Measurements from ENCODE around the gene TRIM46. TPM values are rescaled to one million over a fixed set of nuclear protein-coding genes. Genes with fewer than 3 reads are reported as not detected.
"Not testable (repeated sequence)": the region's sequence is repeated elsewhere in the genome, so short reads cannot be mapped to it uniquely, and the experiment has no call there.

The TRIM46 gene
- total RNA-seq, 3 donors from 2014 or later (not counting 1 experiment from before 2014, with no cell fraction given) = 0.94 to 4.9 (median 2.5) TPM

DNA sequence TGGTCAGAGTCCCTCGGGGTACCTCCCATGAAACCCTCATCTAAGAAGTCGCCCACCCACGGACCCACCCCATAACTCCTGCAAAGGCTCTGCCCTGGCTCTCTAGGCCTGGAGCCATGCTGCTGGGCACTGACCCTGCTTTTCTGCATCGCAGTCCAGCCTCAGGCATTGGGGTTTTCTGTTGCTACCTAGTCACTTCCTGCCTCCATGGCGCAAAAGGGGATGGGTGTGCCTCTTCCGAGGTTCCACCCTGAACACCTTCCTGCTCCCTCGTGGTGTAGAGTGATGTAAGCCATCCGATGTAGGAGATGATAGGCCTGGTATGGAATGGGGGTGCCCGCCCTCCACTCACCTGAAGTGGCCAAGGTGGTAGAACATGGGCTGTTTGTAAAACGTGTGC lies 41.1 kb downstream of the TRIM46 start:
- H3K27ac ChIP-seq (ENCODE audit: low read length); intact Hi-C loops (cut with micrococcal nuclease); H3K4me3 ChIP-seq (ENCODE audit: low read length); ATAC-seq; H3K27me3 Mint-ChIP-seq (ENCODE audit: low read depth in 2 of 2); DNase-seq; H3K27ac Mint-ChIP-seq; H3K36me3 ChIP-seq (ENCODE audit: control insufficient read depth, insufficient read depth, low read length); H3K9me3 Mint-ChIP-seq; H3K4me3 Mint-ChIP-seq; H3K9me3 ChIP-seq (ENCODE audit: control insufficient read depth, insufficient read depth, low read length); H3K27me3 ChIP-seq (ENCODE audit: control insufficient read depth, insufficient read depth, low read length); H3K36me3 Mint-ChIP-seq: not testable (repeated sequence)
- peaks cover 15% of the 10 kb centered on the region for H3K4me1 ChIP-seq (ENCODE audit: control insufficient read depth, insufficient read depth, low read length)
- peaks cover 13 to 19% of the 10 kb centered on the region in 2 donors for H3K4me1 Mint-ChIP-seq
- WGBS (ENCODE audit: insufficient coverage) = 79% methylated on average over 2 of the region's 10 CpGs

GRCh38 chr1:155218854-155219591 lies 45.4 kb downstream of the TRIM46 start:
- intact Hi-C loops (cut with micrococcal nuclease) = no loop called here
- no peaks in the 10 kb centered on the region for H3K9me3 ChIP-seq (ENCODE audit: control insufficient read depth, insufficient read depth, low read length)

DNA sequence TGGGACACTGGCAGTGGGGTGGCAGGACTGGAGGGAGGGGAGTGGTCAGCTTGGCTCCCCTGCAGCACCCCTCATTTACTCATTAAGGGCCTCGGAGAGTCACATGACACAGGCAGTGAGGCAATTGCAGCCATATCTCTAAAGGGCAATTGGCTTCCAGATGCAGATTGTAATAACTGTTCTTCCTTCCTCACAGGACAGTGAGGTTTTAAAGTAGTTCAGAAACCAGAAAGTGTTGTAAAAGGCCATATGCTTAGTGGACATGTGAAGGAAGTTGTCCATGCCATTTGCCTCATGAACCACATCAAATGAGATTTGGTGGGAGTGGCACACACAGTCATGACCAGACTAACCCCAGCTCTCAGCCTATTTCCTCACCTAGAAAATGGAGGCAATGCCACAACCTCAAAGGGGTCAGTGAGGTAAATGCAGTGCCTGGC lies 46.0 kb downstream of the TRIM46 start:
- H3K9me3 Mint-ChIP-seq = no peaks in the 10 kb centered on the region
- TF ChIP-seq CTCF (IDR thresholded peaks at IDR 0.05) = no peak
- no peaks in the 10 kb centered on the region for H3K36me3 Mint-ChIP-seq
- H3K27ac Mint-ChIP-seq = peak overlapping the region; percentile 90 to 93
- Histone ChIP-seq H3K27ac (ENCODE audit: low read length) (peak overlapping the region; percentile 70), H3K9me3 (ENCODE audit: control insufficient read depth, insufficient read depth, low read length) (no peaks in the 10 kb centered on the region), H3K27me3 (ENCODE audit: control insufficient read depth, insufficient read depth, low read length) (no peaks in the 10 kb centered on the region), H3K4me1 (ENCODE audit: control insufficient read depth, insufficient read depth, low read length) (peaks cover 26% of the 10 kb centered on the region), H3K4me3 (ENCODE audit: low read length) (no peak overlapping the region), H3K36me3 (ENCODE audit: control insufficient read depth, insufficient read depth, low read length) (no peaks in the 10 kb centered on the region)
- H3K4me1 Mint-ChIP-seq = peaks cover 21 to 24% of the 10 kb centered on the region in 2 donors
- peak overlapping the region; percentile 83 for H3K4me3 Mint-ChIP-seq
- ATAC-seq = peak; percentile 75 to 85 (median 82)
- H3K27me3 Mint-ChIP-seq (ENCODE audit: low read depth in 2 of 2) = no peaks in the 10 kb centered on the region
- intact Hi-C loops (cut with micrococcal nuclease) = no loop called here
- DNase-seq = peak; percentile 38 to 45
- 14% methylated on average over 1 of the region's 1 CpG for WGBS (ENCODE audit: insufficient coverage)

More at GRCh38 chr1:155218854-155219591, 45.4 kb downstream of the TRIM46 start:
- Mint-ChIP-seq H3K27me3 (ENCODE audit: low read depth in 2 of 2) (no peaks in the 10 kb centered on the region), H3K9me3 (no peaks in the 10 kb centered on the region), H3K27ac (peak overlapping the region; percentile 90 to 93), H3K4me1 (peaks cover 21 to 24% of the 10 kb centered on the region in 2 donors), H3K4me3 (peak overlapping the region; percentile 83), H3K36me3 (no peaks in the 10 kb centered on the region)
- no peak for TF ChIP-seq CTCF (IDR thresholded peaks at IDR 0.05)
- ATAC-seq = peak in 2 of 3 donors; percentile 17 to 34
- WGBS (ENCODE audit: insufficient coverage) = 64% methylated on average over 6 of the region's 7 CpGs
- Histone ChIP-seq H3K27me3 (ENCODE audit: control insufficient read depth, insufficient read depth, low read length) (no peaks in the 10 kb centered on the region), H3K36me3 (ENCODE audit: control insufficient read depth, insufficient read depth, low read length) (no peaks in the 10 kb centered on the region), H3K4me1 (ENCODE audit: control insufficient read depth, insufficient read depth, low read length) (peaks cover 26% of the 10 kb centered on the region), H3K27ac (ENCODE audit: low read length) (peak overlapping the region; percentile 70), H3K4me3 (ENCODE audit: low read length) (no peak overlapping the region)
- DNase-seq = peak in 1 of 2 donors; percentile 57

GRCh38 chr1:155220211-155220965 lies 46.7 kb downstream of the TRIM46 start:
- ATAC-seq = peak in 1 of 3 donors; percentile 27
- H3K27me3 Mint-ChIP-seq (ENCODE audit: low read depth in 2 of 2); H3K27me3 ChIP-seq (ENCODE audit: control insufficient read depth, insufficient read depth, low read length); H3K36me3 ChIP-seq (ENCODE audit: control insufficient read depth, insufficient read depth, low read length); intact Hi-C loops (cut with micrococcal nuclease); H3K36me3 Mint-ChIP-seq; DNase-seq; H3K4me3 Mint-ChIP-seq; H3K9me3 Mint-ChIP-seq; H3K4me3 ChIP-seq (ENCODE audit: low read length); H3K9me3 ChIP-seq (ENCODE audit: control insufficient read depth, insufficient read depth, low read length): not testable (repeated sequence)
- peaks cover 21 to 24% of the 10 kb centered on the region in 2 donors for H3K4me1 Mint-ChIP-seq
- Histone ChIP-seq H3K4me1 (ENCODE audit: control insufficient read depth, insufficient read depth, low read length) (peaks cover 26% of the 10 kb centered on the region), H3K27ac (ENCODE audit: low read length) (peak overlapping the region; percentile 70)
- WGBS (ENCODE audit: insufficient coverage) = 77% methylated on average over 10 of the region's 10 CpGs
- H3K27ac Mint-ChIP-seq = peak overlapping the region; percentile 90 to 93
